HG02938 (cell line): Measurements from ENCODE around the gene FMNL2.

Experiments
- ATAC-seq: cut with Tn5 transposase; IDR thresholded peaks from one replicate; pipeline ENCODE4 v1.9.1; 2021; ENCODE audit warnings: mild to moderate bottlenecking, moderate library complexity; ENCODE audit not compliant: unreplicated experiment

Gene FMNL2

GRCh38 chr2:152548111-152548875 is 213.3 kb downstream of the FMNL2 start:
- no peak for ATAC-seq

- no peak for ATAC-seq
These were observed 214.0 kb downstream of the FMNL2 start for GRCh38 chr2:152548996-152549395.

- no peak for ATAC-seq
These were observed 214.4 kb downstream of the FMNL2 start for GRCh38 chr2:152549423-152549822.

- ATAC-seq: no peak
These were observed 215.4 kb downstream of the FMNL2 start for GRCh38 chr2:152550386-152550785.

GRCh38 chr2:152552888-152553287 is 217.9 kb downstream of the FMNL2 start:
- no peak for ATAC-seq

GRCh38 chr2:152553518-152553917 is 218.5 kb downstream of the FMNL2 start:
- no peak for ATAC-seq

- ATAC-seq: no peak
These were observed 220.1 kb downstream of the FMNL2 start for GRCh38 chr2:152555048-152555447.

GRCh38 chr2:152556506-152556905 is 221.5 kb downstream of the FMNL2 start:
- ATAC-seq: no peak

GRCh38 chr2:152557273-152557888 is 222.4 kb downstream of the FMNL2 start:
- no peak for ATAC-seq

- peak; percentile 54 for ATAC-seq
These were observed 223.4 kb downstream of the FMNL2 start for GRCh38 chr2:152558158-152558984.

- peak; percentile 41 for ATAC-seq
These were observed 224.0 kb downstream of the FMNL2 start for GRCh38 chr2:152559008-152559407.

GRCh38 chr2:152560166-152560565 is 225.2 kb downstream of the FMNL2 start:
- ATAC-seq: no peak

GRCh38 chr2:152560873-152561595 is 226.1 kb downstream of the FMNL2 start:
- ATAC-seq: no peak

GRCh38 chr2:152562198-152562884 is 227.4 kb downstream of the FMNL2 start:
- no peak for ATAC-seq

GRCh38 chr2:152563764-152564163 is 228.8 kb downstream of the FMNL2 start:
- no peak for ATAC-seq

GRCh38 chr2:152564754-152565551 is 230.0 kb downstream of the FMNL2 start:
- peak; percentile 90 for ATAC-seq

GRCh38 chr2:152565884-152566727 is 231.1 kb downstream of the FMNL2 start:
- peak; percentile 61 for ATAC-seq

GRCh38 chr2:152566728-152567069 is 231.7 kb downstream of the FMNL2 start:
- no peak for ATAC-seq

- ATAC-seq: no peak
These were observed 233.6 kb downstream of the FMNL2 start for GRCh38 chr2:152568531-152568930.
